HG03097 (cell line): ENCODE data around the gene SLC1A4.
"Not testable (repeated sequence)": the region's sequence is repeated elsewhere in the genome, so short reads cannot be mapped to it uniquely, and the experiment has no call there.

Experiments
- ATAC-seq: cut with Tn5 transposase; IDR thresholded peaks from one replicate; pipeline ENCODE4 v1.9.1; 2021; ENCODE audit not compliant: unreplicated experiment, low FRiP score

Gene SLC1A4

DNA sequence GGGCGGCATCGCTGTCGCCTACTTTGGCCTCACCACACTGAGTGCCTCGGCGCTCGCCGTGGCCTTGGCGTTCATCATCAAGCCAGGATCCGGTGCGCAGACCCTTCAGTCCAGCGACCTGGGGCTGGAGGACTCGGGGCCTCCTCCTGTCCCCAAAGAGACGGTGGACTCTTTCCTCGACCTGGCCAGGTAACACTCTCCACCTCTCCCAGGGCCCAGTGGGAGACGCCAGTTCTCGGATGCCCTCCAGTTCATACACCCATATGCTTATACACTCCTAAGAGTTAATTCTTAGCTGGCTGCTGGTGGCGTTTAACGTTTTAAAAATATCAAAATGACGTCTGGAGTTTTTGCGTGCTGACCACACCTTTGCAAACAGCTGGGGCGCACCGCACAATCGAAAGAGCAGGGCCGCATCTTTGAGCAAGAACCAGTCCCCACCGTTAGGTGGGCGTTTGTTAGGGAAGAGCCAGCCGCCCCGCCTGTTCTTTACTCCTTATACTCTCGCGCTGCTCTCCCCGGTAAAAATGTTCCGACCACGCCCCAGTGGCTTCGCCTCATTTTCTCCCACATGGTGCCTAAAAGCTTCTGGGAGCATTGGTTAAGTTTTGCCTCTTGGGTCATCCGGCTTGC lies 899 bp downstream of the SLC1A4 start:
- ATAC-seq = no peak

DNA sequence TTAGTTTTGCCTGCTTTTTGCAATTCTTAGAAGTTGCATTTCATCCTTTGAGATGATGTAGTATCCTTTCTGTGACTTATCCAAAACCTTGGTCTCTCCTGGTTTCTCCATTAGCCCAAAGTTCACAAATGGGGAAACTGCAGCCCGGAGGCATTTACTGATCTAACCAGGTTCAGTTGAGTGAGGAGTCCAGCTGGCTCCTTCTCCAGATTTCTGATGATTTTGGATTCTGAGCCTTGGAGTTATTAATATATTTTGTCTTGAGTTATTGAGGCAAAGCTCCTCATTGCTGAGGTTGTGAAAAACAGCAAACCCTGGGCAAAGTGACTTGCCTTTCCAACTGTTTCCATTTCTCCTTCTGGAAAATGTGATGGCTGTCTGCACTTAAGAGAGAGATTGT lies 1.7 kb downstream of the SLC1A4 start:
- no peak for ATAC-seq

DNA sequence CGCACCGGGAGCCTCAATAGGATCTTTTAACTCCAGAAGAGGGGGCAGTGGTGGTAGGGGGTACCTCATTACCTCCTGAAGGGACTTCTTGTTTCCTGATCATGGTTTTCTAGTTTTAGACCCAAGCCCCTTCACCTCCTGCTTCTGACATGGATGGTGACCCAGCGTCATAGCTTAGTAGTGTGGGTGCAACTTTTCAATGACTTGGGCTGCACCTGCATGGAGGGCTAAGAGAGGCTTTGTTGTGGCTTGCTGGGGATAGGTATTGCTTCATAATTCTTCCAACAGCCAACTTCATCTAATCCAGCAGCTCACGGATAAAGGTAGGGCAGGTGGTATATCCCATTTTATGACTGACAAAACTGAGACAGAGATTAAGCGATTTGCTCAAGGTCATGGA lies 3.0 kb downstream of the SLC1A4 start:
- ATAC-seq = no peak

DNA sequence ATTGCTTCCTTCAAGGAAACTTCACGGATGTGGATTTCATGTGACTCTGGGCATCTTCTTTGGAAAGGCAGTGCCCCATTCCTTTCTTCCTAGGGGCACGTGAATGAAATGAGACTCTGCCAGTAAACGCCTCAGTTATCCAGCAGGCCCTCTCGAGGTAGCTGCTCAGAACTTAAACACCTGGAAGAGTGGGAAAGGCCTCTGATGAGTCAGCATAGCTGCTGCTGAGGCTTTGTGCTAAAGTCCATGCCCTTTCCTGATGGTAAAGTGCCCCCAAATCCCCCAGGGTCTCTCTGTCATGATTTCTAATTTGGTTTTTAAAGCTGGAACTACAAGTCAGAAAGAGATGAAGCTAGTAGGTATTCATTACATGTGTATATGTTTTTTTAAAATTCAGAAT lies 3.8 kb downstream of the SLC1A4 start:
- no peak for ATAC-seq

DNA sequence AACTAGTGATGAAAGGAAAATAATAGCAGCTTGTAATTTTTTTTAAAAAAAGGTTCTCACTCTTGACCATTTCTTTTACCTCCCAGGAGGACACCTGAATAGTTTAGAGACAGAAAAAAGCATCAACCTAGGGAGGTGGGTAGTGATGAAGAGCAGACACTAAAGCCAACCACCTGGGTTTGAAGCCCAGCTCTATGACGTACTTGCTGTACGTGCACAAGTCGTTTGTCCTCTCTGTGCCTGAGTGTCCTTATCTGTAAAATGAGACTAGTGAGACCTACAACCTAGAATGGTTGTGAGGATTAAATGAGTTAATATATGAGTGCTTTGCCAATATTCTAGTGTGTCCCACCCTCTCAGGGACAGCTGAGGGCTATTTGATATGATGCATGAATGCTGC lies 5.8 kb downstream of the SLC1A4 start:
- no peak for ATAC-seq

DNA sequence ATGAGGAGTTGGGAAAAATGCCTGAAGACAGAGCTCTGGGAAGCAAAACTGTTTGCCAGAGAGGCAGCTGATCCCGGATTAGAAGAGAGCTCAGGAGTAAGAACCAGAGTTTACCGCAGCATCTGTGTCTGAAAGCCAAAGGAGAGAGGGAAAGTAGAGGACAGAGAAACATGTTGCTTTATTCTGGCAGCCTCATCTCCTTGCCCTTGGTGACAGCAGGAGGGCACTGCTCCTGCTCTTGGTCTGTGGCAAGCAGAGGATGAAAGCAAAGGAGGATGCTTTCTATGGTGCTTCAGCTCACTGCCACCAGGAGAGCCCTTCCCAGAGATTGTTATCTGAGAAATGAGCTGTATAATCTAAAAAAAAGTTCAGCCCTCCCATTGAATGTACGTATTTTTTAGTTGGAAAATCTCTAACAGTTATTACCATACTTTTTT lies 7.7 kb downstream of the SLC1A4 start:
- ATAC-seq = no peak

DNA sequence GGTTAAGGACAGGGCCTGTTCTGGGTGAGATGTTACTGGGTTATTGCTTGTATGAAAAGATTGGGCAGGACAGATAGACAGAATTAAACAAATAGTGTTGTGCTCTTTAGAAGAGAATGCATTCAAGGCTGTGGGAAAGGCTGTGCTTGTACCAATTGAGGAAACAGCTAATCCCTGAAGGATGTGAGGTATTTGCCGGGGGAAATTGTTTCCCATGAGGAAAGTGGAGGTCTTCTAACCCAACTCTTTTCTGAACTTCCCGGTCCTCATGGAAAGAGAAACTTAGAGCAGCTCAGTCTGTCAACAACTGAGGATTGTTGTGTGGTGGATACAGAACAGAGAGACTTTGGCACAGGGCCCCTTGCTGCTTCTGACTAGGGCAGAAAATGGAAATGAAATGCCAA lies 9.5 kb downstream of the SLC1A4 start:
- no peak for ATAC-seq

DNA sequence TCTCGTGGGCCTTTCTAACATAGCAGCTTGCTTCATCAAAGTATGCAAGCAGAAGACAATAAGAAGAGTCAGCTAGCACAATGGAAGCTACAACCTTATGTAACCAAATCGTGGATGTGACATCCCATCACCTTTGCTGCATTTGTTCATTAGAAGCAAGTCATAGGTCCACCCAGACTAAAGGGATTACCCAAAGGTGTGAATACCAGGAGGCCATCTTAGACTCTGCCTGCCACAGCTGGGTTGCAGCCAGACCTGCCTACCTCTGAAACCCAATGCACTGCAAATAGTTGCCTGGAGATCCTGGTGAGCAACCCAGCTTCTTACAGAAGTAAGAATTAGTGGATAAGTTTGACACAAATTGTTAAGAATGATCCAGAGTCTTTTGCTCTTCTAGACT lies 10.6 kb downstream of the SLC1A4 start:
- no peak for ATAC-seq

DNA sequence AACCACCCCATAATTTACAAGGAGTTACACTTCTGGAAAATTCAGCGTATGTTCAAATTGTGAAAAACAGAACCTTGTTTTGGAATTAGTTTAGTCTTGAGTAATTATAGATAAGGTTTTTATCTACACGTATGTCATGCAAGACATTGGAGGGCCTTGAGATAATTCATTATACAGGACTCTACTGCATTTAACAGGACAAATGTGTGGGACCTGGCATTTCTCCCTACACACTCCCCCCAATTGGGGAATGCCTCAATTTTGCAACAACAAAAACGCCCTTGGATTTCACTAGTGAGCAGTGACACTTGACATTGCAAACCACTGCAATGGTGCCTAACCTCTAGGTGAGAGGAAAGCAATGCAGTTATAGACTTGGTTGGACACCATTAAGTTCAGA lies 11.4 kb downstream of the SLC1A4 start:
- no peak for ATAC-seq

DNA sequence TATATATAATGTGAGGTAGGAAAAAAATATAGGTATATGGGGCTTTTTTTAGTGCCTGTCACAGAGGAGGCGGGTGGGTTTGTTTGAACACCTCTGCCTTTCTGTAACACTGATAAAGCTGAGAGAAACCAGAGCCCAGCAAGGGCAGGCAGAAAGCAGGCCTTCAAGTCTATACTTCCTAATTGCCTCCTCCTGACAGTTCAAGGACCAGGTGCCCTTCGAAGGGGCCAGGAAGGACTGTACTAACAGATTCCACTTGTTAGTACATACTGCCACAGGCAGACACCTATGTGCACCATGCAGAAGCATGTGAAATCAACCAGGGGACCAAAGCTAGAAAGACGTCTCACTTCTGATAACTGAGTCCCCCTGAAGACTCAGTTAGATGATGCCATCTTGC lies 13.8 kb downstream of the SLC1A4 start:
- no peak for ATAC-seq

DNA sequence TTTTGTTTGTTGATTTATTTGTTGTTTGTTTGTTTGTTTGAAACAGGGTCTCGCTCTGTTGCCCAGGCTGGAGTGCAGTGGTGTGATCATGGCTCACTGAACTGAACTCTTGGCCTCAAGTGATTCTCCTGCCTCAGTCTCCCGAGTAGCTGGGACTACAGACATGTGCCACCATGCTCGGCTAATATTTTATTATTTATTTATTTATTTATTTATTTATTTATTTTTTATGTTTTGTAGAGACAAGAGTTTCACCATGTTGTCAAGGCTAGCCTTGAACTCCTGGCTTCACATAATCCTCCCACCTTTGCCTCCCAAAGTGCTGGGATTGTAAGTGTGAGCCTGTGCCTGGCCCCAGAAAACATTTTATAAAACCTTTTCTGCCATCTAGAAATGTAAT lies 15.0 kb downstream of the SLC1A4 start:
- not testable (repeated sequence) for ATAC-seq

DNA sequence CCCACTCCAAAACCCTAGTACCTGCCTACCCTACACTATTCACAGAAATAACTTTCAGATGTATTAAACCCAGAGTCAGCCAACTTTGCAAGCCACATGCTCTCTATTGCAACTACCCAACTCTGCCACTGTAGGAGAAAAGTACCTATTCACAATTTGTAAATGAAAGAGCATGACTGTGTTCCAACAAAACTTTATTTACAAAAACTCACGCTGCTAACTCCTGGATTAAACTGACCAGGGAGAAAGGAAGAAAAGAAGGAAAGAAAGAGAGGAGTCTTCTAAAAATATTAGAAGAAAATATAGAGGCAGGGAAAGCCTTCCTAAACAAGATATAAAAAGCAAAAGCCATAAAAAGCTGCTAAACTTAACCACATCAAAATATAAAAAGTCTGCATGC lies 24.6 kb downstream of the SLC1A4 start:
- no peak for ATAC-seq

DNA sequence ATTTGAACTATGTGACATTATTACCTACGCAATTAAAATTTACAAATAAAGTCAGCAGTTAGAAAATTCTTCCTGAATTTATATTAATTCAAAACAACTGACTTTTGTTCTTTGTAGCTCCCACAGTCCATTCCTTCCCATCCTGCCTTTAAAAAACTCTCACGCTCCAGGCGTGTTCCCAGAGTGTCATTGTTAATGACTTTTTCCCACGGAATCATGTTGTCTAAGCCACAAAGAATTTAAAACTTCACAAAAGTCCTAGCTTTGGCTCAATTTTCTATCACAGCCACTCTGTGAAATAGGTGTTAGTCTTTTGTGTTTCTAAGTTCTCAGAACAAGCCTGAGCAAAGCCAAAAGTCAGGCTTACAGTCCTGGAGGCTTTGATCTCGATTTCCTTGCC lies 26.5 kb downstream of the SLC1A4 start:
- no peak for ATAC-seq

DNA sequence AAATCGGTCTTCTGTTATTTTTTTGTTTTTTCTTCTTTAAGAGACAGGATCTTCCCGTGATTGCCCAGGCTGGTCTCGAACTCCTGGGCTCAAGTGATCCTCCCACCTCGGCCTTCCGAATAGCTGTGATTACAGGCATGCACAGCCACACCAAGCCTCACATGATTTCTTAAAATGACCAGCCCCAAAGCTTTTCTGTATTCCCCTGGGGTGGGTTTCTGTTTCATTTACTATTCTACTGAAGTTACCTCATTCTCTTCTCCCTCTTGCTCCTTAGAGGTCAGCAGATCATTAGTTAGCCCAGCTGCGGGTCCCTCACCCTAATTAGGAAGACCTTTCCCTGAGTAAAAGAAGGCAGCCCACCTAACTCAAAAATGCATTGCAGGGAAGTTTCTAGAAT lies 27.6 kb downstream of the SLC1A4 start:
- no peak for ATAC-seq

DNA sequence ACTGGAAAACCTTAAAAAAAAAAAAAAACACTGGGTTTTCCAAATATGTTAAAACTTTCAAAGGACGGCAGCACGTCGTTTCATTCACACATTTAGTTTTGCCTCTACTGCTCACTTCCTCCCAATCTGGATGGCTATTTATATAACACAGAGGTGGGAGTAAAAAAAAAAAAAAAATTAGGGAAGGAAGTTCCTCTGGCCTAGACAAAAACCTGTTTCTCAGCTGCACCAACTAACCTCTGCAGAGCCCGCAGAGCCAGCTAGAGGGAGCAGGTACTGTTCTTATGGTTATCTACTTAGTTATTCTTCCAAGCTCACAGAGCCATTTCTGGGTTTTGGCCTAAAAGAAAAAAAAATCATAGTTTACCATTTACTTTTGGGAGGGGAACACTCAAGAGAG lies 28.1 kb downstream of the SLC1A4 start:
- no peak for ATAC-seq

DNA sequence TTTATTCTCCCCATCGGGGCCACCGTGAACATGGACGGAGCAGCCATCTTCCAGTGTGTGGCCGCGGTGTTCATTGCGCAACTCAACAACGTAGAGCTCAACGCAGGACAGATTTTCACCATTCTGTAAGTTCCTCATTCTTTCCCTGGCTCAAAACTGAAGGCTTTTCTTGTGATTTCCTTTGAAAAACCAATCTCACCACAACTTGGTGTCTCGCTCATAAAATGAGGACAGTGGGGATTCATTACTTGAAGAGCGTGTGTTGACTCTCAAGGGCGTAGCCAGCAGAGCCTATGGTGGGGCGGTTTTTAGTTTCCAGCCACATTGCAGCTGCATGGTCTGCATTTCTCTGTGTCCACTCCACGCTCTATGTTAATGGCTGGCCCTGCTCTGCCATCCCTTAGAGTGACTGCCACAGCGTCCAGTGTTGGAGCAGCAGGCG lies 29.0 kb downstream of the SLC1A4 start:
- ATAC-seq = no peak

DNA sequence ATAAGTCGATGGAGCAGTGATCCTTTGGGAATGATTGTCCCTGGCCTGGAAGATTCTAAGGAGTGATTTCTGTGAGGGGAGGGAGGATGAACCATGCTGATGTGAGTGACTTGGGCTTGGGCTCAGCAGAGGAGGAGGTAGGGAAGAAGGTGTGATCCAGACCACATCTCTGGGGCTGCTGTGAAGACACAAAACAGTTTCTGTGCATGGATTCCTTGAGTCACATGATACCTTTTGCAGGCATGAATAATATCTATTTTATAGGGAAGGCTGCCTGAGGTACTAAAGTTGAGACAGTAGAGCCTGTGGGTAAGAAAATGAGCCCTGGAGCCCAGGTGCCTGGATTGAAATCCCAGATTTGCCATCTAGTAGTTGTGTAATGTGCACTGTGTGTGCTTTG lies 29.8 kb downstream of the SLC1A4 start:
- ATAC-seq = no peak

DNA sequence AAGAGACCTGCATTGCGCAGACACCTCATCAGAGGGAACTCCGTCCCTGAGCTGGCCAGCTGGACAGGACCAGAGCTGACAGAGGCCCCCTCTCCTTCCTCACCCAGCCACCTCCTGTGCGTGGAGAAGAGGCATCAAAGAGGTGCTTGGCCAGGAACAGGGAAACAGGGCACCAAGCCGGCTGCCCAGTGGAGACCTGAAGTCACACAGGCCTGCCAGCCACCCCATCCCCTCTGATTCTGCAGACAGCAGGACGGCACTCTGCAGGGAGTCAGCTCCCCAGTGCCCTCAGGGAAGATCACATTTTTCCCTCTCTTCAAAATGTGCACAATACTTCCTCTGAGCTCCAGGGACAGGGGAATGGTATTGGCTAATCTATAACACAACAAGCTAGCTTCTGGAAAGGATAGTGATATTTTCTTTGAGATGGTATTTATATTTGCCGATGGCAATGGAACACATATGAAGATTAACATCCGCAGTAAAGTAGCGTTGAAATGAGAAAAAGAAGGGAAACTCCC lies 30.5 kb downstream of the SLC1A4 start:
- no peak for ATAC-seq

DNA sequence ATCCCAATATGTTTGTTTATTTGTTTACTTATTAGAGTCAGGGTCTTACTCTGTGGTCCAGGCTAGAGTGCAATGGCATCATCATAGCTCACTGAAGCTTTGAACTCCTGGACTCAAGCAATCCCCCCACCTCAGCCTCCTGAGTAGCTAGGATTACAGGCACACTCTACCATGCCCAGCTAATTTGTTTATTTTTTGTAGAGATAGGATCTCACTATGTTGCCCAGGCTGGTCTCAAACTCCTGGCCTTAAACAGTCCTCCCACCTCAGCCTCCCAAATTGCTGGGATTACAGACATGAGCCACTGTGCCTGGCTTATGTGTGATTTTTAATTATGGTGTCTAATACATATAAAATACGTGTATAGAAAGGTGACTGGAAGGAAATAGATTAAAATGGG lies 31.1 kb downstream of the SLC1A4 start:
- ATAC-seq = not testable (repeated sequence)

DNA sequence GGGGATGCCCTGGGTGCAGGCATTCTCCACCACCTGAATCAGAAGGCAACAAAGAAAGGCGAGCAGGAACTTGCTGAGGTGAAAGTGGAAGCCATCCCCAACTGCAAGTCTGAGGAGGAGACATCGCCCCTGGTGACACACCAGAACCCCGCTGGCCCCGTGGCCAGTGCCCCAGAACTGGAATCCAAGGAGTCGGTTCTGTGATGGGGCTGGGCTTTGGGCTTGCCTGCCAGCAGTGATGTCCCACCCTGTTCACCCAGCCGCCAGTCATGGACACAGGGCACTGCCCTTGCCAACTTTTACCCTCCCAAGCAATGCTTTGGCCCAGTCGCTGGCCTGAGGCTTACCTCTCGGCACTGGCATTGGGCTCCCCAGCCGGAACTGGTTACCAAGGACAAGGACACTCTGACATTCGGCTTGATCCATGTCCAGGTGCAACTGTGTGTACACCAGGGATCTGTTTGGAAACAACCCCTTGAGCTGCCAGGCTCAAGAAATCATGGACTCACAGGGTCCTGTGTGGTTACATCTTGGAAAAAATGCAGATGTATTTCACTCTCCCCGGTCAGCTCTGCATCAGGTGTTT lies 31.8 kb downstream of the SLC1A4 start:
- no peak for ATAC-seq

DNA sequence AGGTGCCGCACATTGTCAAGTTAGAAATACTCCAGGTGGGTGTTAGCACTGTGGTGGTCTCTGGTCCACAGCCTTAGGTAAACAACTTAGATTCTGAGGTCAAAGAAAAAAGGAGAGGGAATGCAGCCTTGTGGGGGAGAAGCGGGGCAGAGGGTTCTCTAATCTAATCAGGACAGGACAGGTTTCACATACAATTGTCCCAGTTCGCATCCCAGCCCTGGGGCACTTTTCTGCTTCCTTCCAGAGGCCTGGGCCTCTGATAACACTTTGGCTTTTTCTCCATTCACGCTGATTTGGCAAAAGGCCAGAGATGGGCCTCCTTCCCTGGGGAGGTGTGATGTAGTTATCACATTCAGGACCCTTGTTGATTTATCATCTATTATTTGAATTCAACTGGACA lies 32.5 kb downstream of the SLC1A4 start:
- no peak for ATAC-seq

DNA sequence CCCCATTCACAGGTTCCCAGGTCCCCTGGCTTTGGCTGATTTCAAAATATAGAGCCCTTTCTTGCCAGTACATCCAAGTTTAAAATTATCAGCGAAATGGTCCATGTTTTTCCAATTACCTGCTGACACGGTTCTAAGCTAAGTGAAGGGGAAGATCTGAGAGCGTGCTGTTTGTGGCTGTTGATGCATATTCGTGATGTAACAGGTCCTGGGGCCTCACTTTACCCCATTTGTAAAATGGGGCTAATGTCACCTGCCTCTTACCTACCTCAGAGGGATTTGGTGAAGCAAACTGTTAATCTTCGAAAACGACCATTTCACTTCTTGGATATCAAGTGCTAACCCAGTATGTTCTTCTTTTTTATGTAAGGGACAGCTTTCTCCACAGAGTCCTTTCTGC lies 33.0 kb downstream of the SLC1A4 start:
- ATAC-seq = no peak

DNA sequence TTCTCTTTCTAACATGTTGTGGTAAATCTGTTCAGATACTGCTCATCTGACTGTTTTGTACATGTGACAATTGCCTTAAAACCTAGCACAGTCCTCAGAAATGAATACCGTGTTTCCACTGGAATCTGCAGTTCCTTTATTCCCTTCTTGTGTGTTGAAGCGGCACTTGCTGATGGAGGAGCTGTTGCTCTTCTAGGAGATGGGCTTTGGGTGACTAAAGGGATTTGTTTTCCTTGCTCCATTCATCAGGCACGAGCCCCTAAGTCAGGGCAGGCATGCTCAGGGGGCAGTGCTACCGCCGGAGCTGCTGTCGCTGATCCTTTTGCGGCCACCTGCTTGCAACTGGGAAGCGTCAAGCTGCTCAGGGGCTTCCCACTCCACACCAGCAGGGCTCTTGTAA lies 34.5 kb downstream of the SLC1A4 start:
- no peak for ATAC-seq
